Osteoblast (primary cell): Measurements from ENCODE around the gene HORMAD2. TPM values are rescaled to one million over a fixed set of nuclear protein-coding genes. Genes with fewer than 3 reads are reported as not detected.

Source experiments
- DNase-seq: peaks from one replicate; pipeline ENCODE4 v3.0.0; 2011; ENCODE audit warnings: low spot score, mixed read lengths; ENCODE audit not compliant: insufficient read length; ENCODE audit errors: missing footprints
- H2AFZ ChIP-seq: 2 replicates; pipeline ENCODE4 v1.6.0; 2011; ENCODE audit warnings: mild to moderate bottlenecking, low read length
- H3K27ac ChIP-seq: 2 replicates; pipeline ENCODE4 v1.5.1; 2011; ENCODE audit warnings: mild to moderate bottlenecking, low read depth, low read length, moderate library complexity
- H3K27me3 ChIP-seq: 2 replicates; pipeline ENCODE4 v1.6.0; 2012; ENCODE audit warnings: mild to moderate bottlenecking, control low read depth, inconsistent platforms, low read length, moderate library complexity; ENCODE audit not compliant: insufficient read depth
- H3K36me3 ChIP-seq: 2 replicates; pipeline ENCODE4 v1.5.1; 2011; ENCODE audit warnings: mild to moderate bottlenecking, low read length, control low read depth, moderate library complexity; ENCODE audit not compliant: insufficient read depth
- H3K4me1 ChIP-seq: 2 replicates; pipeline ENCODE4 v1.5.1; 2011; ENCODE audit warnings: mild to moderate bottlenecking, low read length, control low read depth, moderate library complexity; ENCODE audit not compliant: insufficient read depth
- H3K4me2 ChIP-seq: 2 replicates; pipeline ENCODE4 v1.6.0; 2011; ENCODE audit warnings: mild to moderate bottlenecking, low read length; ENCODE audit not compliant: insufficient read depth
- H3K4me3 ChIP-seq: fragments of 200-600 bp; sonication (generic); 3 replicates; pipeline ENCODE4 v1.5.1; 2012; ENCODE audit warnings: mild to moderate bottlenecking, low read length, inconsistent platforms; ENCODE audit not compliant: insufficient read depth
- H3K79me2 ChIP-seq: 2 replicates; pipeline ENCODE4 v1.6.0; 2012; ENCODE audit warnings: mild to moderate bottlenecking, low read length, control low read depth, inconsistent platforms; ENCODE audit not compliant: insufficient read depth
- H3K9me3 ChIP-seq: 2 replicates; pipeline ENCODE4 v1.5.1; 2011; ENCODE audit warnings: low read depth, low read length, control low read depth
- H4K20me1 ChIP-seq: 2 replicates; pipeline ENCODE4 v1.6.0; 2012; ENCODE audit warnings: mild to moderate bottlenecking, low read length, control low read depth; ENCODE audit not compliant: insufficient read depth
- total RNA-seq: library from RNA; depleted of rRNA; stranded (reverse); fragments of >200 nt; gene quantifications from 2 replicates; pipeline ENCODE4 v1.2.3, GENCODE V29; 2012
- TF ChIP-seq, protein P1 (sequence below): IDR thresholded peaks from 2 replicates; pipeline ENCODE4 v1.5.1; 2011; ENCODE audit warnings: mild to moderate bottlenecking, low read depth, low read length, moderate library complexity; ENCODE audit errors: extremely low read depth

Gene HORMAD2
- total RNA-seq, 1 donor, result under 0.01 TPM

DNA sequence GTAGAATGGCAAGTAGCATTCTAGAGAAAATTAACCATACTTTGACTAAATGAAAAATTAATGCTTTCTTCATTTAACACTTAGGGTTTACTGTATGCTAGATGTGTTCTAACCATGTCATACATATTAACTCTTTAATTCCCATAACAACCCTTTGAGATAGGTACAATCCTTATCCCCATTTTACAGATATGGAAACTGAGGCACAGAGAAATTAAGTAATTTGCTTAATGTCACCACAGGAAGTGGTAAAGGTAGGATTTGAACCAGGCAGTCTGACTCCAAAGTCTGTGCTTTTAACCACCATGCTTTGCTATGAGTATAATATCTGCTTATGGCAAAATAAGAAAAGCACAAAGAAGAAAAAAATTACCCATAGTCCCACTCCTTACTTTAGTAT is 106.8 kb downstream of the HORMAD2 start:
- TF ChIP-seq, protein P1, sequence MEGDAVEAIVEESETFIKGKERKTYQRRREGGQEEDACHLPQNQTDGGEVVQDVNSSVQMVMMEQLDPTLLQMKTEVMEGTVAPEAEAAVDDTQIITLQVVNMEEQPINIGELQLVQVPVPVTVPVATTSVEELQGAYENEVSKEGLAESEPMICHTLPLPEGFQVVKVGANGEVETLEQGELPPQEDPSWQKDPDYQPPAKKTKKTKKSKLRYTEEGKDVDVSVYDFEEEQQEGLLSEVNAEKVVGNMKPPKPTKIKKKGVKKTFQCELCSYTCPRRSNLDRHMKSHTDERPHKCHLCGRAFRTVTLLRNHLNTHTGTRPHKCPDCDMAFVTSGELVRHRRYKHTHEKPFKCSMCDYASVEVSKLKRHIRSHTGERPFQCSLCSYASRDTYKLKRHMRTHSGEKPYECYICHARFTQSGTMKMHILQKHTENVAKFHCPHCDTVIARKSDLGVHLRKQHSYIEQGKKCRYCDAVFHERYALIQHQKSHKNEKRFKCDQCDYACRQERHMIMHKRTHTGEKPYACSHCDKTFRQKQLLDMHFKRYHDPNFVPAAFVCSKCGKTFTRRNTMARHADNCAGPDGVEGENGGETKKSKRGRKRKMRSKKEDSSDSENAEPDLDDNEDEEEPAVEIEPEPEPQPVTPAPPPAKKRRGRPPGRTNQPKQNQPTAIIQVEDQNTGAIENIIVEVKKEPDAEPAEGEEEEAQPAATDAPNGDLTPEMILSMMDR, result no peak
- Histone ChIP-seq H3K27me3 (no peaks in the 10 kb centered on the region), H3K9me3 (no peaks in the 10 kb centered on the region), H3K4me3 (no peak overlapping the region), H2AFZ (no peak overlapping the region), H3K79me2 (no peaks in the 10 kb centered on the region), H3K4me1 (peaks cover 29% of the 10 kb centered on the region), H4K20me1 (no peaks in the 10 kb centered on the region), H3K4me2 (no peak overlapping the region), H3K36me3 (no peaks in the 10 kb centered on the region), H3K27ac (no peak overlapping the region)
- DNase-seq, result no peak

DNA sequence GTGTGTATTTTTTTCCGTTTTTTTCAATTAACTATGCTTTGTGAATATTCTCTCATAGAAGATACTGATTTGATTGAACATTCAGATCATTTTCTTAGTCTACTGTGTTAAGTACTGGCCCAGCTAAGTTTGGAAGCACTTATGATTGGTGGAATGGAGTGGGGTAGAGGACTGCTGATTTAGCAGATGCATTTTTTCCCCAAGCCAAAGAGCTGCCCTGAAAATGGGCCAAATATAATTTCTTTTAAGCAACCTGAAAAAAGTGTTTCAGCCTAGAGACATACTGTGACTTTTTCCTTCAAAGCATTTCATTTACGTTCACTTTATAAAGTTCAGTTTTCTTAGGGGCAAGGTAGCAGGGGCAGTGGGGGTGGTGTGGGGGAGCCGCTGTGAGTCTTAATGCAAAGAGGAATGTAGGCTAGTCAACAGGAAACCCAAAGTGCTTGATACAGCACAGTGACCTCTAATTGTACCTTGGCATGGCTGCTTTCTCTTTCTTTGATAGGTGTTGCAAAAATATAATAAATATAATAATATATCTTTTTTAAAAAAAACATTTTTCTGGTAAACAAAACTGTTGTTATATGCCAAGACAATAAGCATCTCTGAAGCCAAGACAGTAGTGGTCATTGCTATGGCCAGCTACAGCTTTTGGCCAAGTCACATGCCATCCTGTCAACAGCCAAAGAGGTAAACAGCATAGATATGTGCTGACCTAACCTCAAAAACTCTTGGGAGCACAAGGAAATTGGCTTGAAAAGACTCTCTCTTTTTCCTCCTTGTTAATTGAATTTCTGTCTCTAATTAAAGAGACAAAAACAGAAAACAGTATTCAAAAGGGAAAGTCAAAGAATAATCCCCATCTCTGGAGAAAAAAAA is 107.5 kb downstream of the HORMAD2 start:
- Histone ChIP-seq H3K4me1 (peaks cover 31% of the 10 kb centered on the region), H3K4me2 (no peak overlapping the region), H3K79me2 (no peaks in the 10 kb centered on the region), H3K36me3 (no peaks in the 10 kb centered on the region), H3K9me3 (no peaks in the 10 kb centered on the region), H2AFZ (no peak overlapping the region), H3K4me3 (no peak overlapping the region), H3K27ac (peak overlapping the region; percentile 100), H3K27me3 (no peaks in the 10 kb centered on the region), H4K20me1 (no peaks in the 10 kb centered on the region)
- TF ChIP-seq, protein P1, result no peak
- DNase-seq, result no peak

DNA sequence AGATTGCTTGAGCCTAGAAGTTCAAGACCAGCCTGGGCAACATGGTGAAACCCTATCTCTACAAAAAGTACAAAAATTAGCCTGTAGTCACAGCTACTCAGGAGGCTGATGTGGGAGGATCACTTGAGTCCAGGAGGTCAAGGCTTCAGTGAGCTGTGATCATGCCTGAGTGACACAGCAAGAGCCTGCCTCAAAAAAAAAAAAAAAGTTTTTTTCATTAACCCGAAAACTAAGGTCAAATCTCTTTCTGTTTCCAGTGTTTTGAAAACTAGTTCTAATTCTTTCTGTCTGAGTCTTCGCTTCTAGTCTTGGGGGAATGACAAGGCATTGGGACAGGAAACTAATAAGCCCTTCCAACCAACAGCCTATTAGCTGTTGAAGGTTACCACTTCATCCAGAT is 108.6 kb downstream of the HORMAD2 start:
- no peaks in the 10 kb centered on the region for H3K27me3 ChIP-seq
- no peak for DNase-seq
- H4K20me1 ChIP-seq, result no peaks in the 10 kb centered on the region
- no peak overlapping the region for H3K4me2 ChIP-seq
- peak overlapping the region; percentile 100 for H3K27ac ChIP-seq
- no peaks in the 10 kb centered on the region for H3K9me3 ChIP-seq
- H3K79me2 ChIP-seq, result no peaks in the 10 kb centered on the region
- no peak overlapping the region for H2AFZ ChIP-seq
- TF ChIP-seq, protein P1, result no peak
- H3K4me3 ChIP-seq, result no peak overlapping the region
- no peaks in the 10 kb centered on the region for H3K36me3 ChIP-seq
- H3K4me1 ChIP-seq, result peaks cover 23% of the 10 kb centered on the region

DNA sequence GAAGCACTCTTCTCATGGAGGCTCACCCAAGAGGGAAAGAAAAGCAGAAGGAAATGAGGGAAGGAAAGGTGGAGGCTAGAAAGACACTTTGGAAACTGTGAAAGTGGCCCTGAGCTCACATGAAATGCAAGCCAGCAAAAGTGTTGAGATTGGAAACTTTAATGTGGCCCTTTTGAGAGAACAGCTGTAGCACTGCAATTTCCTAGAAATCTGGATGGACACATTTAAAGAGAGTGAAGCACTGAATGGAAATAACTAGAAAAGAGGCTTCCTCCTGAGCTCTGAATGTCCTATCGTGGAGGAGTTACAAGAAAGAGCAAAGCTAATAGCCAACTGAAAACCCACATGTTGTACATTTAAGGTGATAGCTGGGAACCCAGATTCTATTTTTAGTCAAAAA is 110.3 kb downstream of the HORMAD2 start:
- H3K79me2 ChIP-seq, result no peaks in the 10 kb centered on the region
- no peaks in the 10 kb centered on the region for H3K9me3 ChIP-seq
- no peak overlapping the region for H3K4me2 ChIP-seq
- H3K4me1 ChIP-seq, result peaks cover 33% of the 10 kb centered on the region
- H2AFZ ChIP-seq, result peak overlapping the region; percentile 0
- no peaks in the 10 kb centered on the region for H4K20me1 ChIP-seq
- no peaks in the 10 kb centered on the region for H3K27me3 ChIP-seq
- peak overlapping the region; percentile 100 for H3K27ac ChIP-seq
- DNase-seq, result no peak
- TF ChIP-seq, protein P1, result no peak
- H3K36me3 ChIP-seq, result no peaks in the 10 kb centered on the region
- H3K4me3 ChIP-seq, result no peak overlapping the region
